Suprapubic skin (tissue), 4 donors: ENCODE results near the gene ANKMY1. TPM values are rescaled to one million over a fixed set of nuclear protein-coding genes. Genes with fewer than 3 reads are reported as not detected.

ENCODE experiments used
- DNase-seq, 2 donors: peaks; one replicate each; pipeline ENCODE4 v3.0.0-alpha.2; 2019; ENCODE audit warnings: low spot score in 2 of 2
- H3K27ac ChIP-seq: fragments of 200-600 bp; sonication (generic); one replicate; pipeline ENCODE4 v1.5.1; 2019
- H3K27me3 ChIP-seq: fragments of 200-600 bp; sonication (generic); one replicate; pipeline ENCODE4 v1.5.1; 2019
- H3K36me3 ChIP-seq: fragments of 200-600 bp; sonication (generic); one replicate; pipeline ENCODE4 v1.5.1; 2019
- H3K4me1 ChIP-seq: fragments of 200-600 bp; sonication (generic); one replicate; pipeline ENCODE4 v1.5.1; 2019
- H3K4me3 ChIP-seq: fragments of 200-600 bp; sonication (generic); one replicate; pipeline ENCODE4 v1.5.1; 2019; ENCODE audit warnings: mild to moderate bottlenecking
- H3K9me3 ChIP-seq: fragments of 200-600 bp; sonication (generic); one replicate; pipeline ENCODE4 v1.5.1; 2019
- EP300 ChIP-seq: sonication (generic); formaldehyde crosslinking; IDR thresholded peaks from one replicate; pipeline ENCODE4 v1.6.1; 2017; ENCODE audit warnings: antibody characterized with exemption
- POLR2A ChIP-seq, 2 donors: fragments of 450-650 bp; IDR thresholded peaks; one replicate each; pipeline ENCODE4 v1.6.1; 2017; ENCODE audit warnings: antibody characterized with exemption in 2 of 2, mild to moderate bottlenecking in 2 of 2, moderate library complexity in 2 of 2
- POLR2AphosphoS5 ChIP-seq, 3 donors: sonication (generic); formaldehyde crosslinking; IDR thresholded peaks; one replicate each; pipeline ENCODE4 v1.6.1; 2017; ENCODE audit warnings: antibody characterized with exemption in 3 of 3
- WGBS: methylation state at CpG from one replicate; pipeline ENCODE4 v1.1.5; 2018; 5-methylcytosine and 5-hydroxymethylcytosine counted together
- total RNA-seq, 4 donors: library from RNA; depleted of rRNA; stranded (reverse); fragments of >200 nt; gene quantifications; one replicate each; pipeline ENCODE4 v1.1.0, GENCODE V29; 2016
- TF ChIP-seq, protein P1 (sequence below), 2 donors: fragments of 200-600 bp in 1 of 2; fragments of 450-650 bp in 1 of 2; sonication (generic) in 1 of 2; IDR thresholded peaks; one replicate each; pipeline ENCODE4 v1.5.1; 2016 to 2019; ENCODE audit warnings: antibody characterized with exemption in 2 of 2, mild to moderate bottlenecking in 1 of 2, moderate library complexity in 1 of 2

The ANKMY1 gene
- total RNA-seq, 4 donors from 2014 or later: 12.2 to 52.1 (median 23.0) TPM

- H3K4me1 ChIP-seq: peaks cover 18% of the 10 kb centered on the region
- no peak overlapping the region for H3K4me3 ChIP-seq
- H3K9me3 ChIP-seq: no peaks in the 10 kb centered on the region
- no peak overlapping the region for H3K27ac ChIP-seq
- 100% methylated on average over 6 of the region's 21 CpGs for WGBS
- H3K36me3 ChIP-seq: peaks cover 38% of the 10 kb centered on the region
- TF ChIP-seq POLR2AphosphoS5 (IDR thresholded peaks at IDR 0.05) (no peak), POLR2A (IDR thresholded peaks at IDR 0.05) (no peak), EP300 (no peak)
- TF ChIP-seq, protein P1, sequence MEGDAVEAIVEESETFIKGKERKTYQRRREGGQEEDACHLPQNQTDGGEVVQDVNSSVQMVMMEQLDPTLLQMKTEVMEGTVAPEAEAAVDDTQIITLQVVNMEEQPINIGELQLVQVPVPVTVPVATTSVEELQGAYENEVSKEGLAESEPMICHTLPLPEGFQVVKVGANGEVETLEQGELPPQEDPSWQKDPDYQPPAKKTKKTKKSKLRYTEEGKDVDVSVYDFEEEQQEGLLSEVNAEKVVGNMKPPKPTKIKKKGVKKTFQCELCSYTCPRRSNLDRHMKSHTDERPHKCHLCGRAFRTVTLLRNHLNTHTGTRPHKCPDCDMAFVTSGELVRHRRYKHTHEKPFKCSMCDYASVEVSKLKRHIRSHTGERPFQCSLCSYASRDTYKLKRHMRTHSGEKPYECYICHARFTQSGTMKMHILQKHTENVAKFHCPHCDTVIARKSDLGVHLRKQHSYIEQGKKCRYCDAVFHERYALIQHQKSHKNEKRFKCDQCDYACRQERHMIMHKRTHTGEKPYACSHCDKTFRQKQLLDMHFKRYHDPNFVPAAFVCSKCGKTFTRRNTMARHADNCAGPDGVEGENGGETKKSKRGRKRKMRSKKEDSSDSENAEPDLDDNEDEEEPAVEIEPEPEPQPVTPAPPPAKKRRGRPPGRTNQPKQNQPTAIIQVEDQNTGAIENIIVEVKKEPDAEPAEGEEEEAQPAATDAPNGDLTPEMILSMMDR (IDR thresholded peaks at IDR 0.05): no peak
- H3K27me3 ChIP-seq: no peaks in the 10 kb centered on the region
- DNase-seq: no peak
Measured at GRCh38 chr2:240590681-240591111, 32.9 kb upstream of the ANKMY1 start.

DNA sequence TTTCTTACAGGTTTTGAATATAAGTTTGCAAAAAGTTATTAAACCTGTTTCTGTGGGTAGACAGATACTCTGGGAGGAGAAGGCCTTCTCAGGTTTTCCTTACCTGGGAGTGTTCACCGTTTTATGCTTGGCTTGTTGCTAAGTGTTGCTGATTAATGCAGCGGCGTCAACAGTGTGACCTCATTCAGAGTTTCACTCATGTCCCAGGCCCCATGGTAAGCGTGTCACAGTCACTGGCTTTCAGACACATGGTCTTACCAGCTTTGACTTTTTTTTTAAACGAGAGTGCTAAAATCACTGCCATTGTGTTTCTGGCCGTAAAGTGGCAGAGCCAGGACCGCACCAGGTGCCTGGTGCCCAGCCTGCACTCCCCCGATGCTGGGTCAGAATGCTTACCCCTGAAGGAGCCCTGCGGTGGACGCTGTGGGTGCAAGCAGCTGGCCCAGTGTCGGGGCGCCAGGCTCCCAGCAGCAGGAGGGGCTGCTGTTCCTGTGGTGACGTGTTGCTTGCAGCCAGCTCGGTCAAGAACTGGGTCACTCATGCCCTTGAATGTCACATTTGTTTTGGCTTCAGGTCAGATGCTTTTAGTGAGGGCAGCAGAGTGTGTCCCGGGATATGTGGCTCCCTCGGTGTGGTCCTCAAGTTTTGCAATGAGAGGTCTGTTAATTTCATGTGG, 32.2 kb upstream of the ANKMY1 start:
- peaks cover 25% of the 10 kb centered on the region for H3K4me1 ChIP-seq
- no peak for TF ChIP-seq POLR2AphosphoS5 (IDR thresholded peaks at IDR 0.05)
- H3K36me3 ChIP-seq: peaks cover 38% of the 10 kb centered on the region
- H3K27me3 ChIP-seq: no peaks in the 10 kb centered on the region
- H3K4me3 ChIP-seq: no peak overlapping the region
- WGBS: 98% methylated on average over 7 of the region's 16 CpGs
- DNase-seq: no peak
- no peaks in the 10 kb centered on the region for H3K9me3 ChIP-seq
- no peak overlapping the region for H3K27ac ChIP-seq

GRCh38 chr2:240589375-240589774, 31.6 kb upstream of the ANKMY1 start:
- peaks cover 31% of the 10 kb centered on the region for H3K4me1 ChIP-seq

GRCh38 chr2:240588669-240589068, 30.9 kb upstream of the ANKMY1 start:
- no peak overlapping the region for H3K4me3 ChIP-seq
- no peak overlapping the region for H3K27ac ChIP-seq
- DNase-seq: no peak
- TF ChIP-seq EP300 (no peak), POLR2A (IDR thresholded peaks at IDR 0.05) (no peak), POLR2AphosphoS5 (IDR thresholded peaks at IDR 0.05) (no peak)
- TF ChIP-seq, protein P1 (IDR thresholded peaks at IDR 0.05): no peak
- peaks cover 39% of the 10 kb centered on the region for H3K4me1 ChIP-seq
- no peaks in the 10 kb centered on the region for H3K27me3 ChIP-seq
- no peaks in the 10 kb centered on the region for H3K9me3 ChIP-seq
- peaks cover 34% of the 10 kb centered on the region for H3K36me3 ChIP-seq
- 85% methylated on average over 4 of the region's 4 CpGs for WGBS

More at GRCh38 chr2:240589375-240589774, 31.6 kb upstream of the ANKMY1 start:
- no peak for DNase-seq
- Histone ChIP-seq H3K36me3 (peaks cover 38% of the 10 kb centered on the region), H3K9me3 (no peaks in the 10 kb centered on the region), H3K4me3 (no peak overlapping the region), H3K27ac (no peak overlapping the region), H3K27me3 (no peaks in the 10 kb centered on the region)
- TF ChIP-seq POLR2A (IDR thresholded peaks at IDR 0.05) (no peak), POLR2AphosphoS5 (IDR thresholded peaks at IDR 0.05) (no peak), EP300 (no peak)
- TF ChIP-seq, protein P1 (IDR thresholded peaks at IDR 0.05): no peak
- WGBS: 76% methylated on average over 8 of the region's 14 CpGs

- WGBS: 82% methylated on average over 10 of the region's 10 CpGs
- TF ChIP-seq POLR2AphosphoS5 (IDR thresholded peaks at IDR 0.05) (no peak), POLR2A (IDR thresholded peaks at IDR 0.05) (no peak), EP300 (no peak)
- TF ChIP-seq, protein P1 (IDR thresholded peaks at IDR 0.05): no peak
- Histone ChIP-seq H3K36me3 (peaks cover 32% of the 10 kb centered on the region), H3K9me3 (no peaks in the 10 kb centered on the region), H3K4me3 (peak overlapping the region; percentile 98), H3K27me3 (no peaks in the 10 kb centered on the region), H3K4me1 (peaks cover 40% of the 10 kb centered on the region), H3K27ac (no peak overlapping the region)
- no peak for DNase-seq
Measured at GRCh38 chr2:240588006-240588655, 30.3 kb upstream of the ANKMY1 start.
